Fibroblast of lung (primary cell): ENCODE results near the gene PML. TPM values are rescaled to one million over a fixed set of nuclear protein-coding genes. Genes with fewer than 3 reads are reported as not detected.

ENCODE experiments used
- DNase-seq, 2 donors: peaks; one replicate each; pipeline versions ENCODE4 v3.0.0 to v3.0.0-alpha.2; 2010; ENCODE audit warnings: low read depth in 2 of 2
- H2AFZ ChIP-seq: 2 replicates; pipeline ENCODE4 v1.5.1; 2012; ENCODE audit warnings: low read length, control low read depth, inconsistent platforms
- H3K27ac ChIP-seq: 2 replicates; pipeline ENCODE4 v1.5.1; 2011; ENCODE audit warnings: low read length, control low read depth; ENCODE audit not compliant: insufficient read depth
- H3K27me3 ChIP-seq: 2 replicates; pipeline ENCODE4 v1.5.1; 2011; ENCODE audit warnings: mild to moderate bottlenecking, low read length; ENCODE audit not compliant: control insufficient read depth, insufficient read depth
- H3K36me3 ChIP-seq: 2 replicates; pipeline ENCODE4 v1.5.1; 2011; ENCODE audit warnings: low read length; ENCODE audit not compliant: control insufficient read depth, insufficient read depth
- H3K4me1 ChIP-seq: 2 replicates; pipeline ENCODE4 v1.5.1; 2011; ENCODE audit warnings: low read length; ENCODE audit not compliant: control insufficient read depth, insufficient read depth; ENCODE audit errors: extremely low read depth
- H3K4me2 ChIP-seq: 2 replicates; pipeline ENCODE4 v1.5.1; 2011; ENCODE audit warnings: low read length, control low read depth; ENCODE audit not compliant: insufficient read depth; ENCODE audit errors: extremely low read depth
- H3K4me3 ChIP-seq, 4 experiments: fragments of 200-600 bp in 1 of 4; sonication (generic) in 1 of 4; replicated peaks in 1 of 4; 2 replicates each; pipeline ENCODE4 v1.5.1; 2011 to 2016; ENCODE audit warnings: low read length in 4 of 4, low read depth in 3 of 4, mild to moderate bottlenecking in 3 of 4, control low read depth in 2 of 4, inconsistent platforms in 1 of 4, mixed read lengths in 1 of 4; ENCODE audit not compliant: insufficient read depth in 1 of 4; ENCODE audit errors: control extremely low read depth in 1 of 4
- H3K79me2 ChIP-seq: 2 replicates; pipeline ENCODE4 v1.5.1; 2012; ENCODE audit warnings: mild to moderate bottlenecking, low read length, inconsistent platforms; ENCODE audit not compliant: control insufficient read depth, insufficient read depth
- H3K9ac ChIP-seq: 2 replicates; pipeline ENCODE4 v1.5.1; 2011; ENCODE audit warnings: mild to moderate bottlenecking, low read length, control low read depth; ENCODE audit not compliant: insufficient read depth
- H3K9me3 ChIP-seq: 2 replicates; pipeline ENCODE4 v1.5.1; 2012; ENCODE audit warnings: low read depth, low read length; ENCODE audit not compliant: control insufficient read depth, insufficient read depth
- H4K20me1 ChIP-seq: 2 replicates; pipeline ENCODE4 v1.5.1; 2011; ENCODE audit warnings: low read length; ENCODE audit not compliant: control insufficient read depth, insufficient read depth; ENCODE audit errors: extremely low read depth
- CTCF ChIP-seq, 2 donors: IDR thresholded peaks in 1 of 2; conservative IDR thresholded peaks in 1 of 2; 1 replicate in 1 of 2; 2 replicates in 1 of 2; pipeline ENCODE4 v1.5.1; 2011 to 2012; ENCODE audit warnings: low read length in 2 of 2, control low read depth in 1 of 2, inconsistent platforms in 1 of 2, low read depth in 1 of 2, mild to moderate bottlenecking in 1 of 2
- EZH2 ChIP-seq: IDR thresholded peaks from 2 replicates; pipeline ENCODE4 v1.5.1; 2012; ENCODE audit warnings: low read length, control low read depth, mild to moderate bottlenecking; ENCODE audit errors: missing control alignments
- polyA plus RNA-seq, 2 donors: library from polyadenylated mRNA; depleted of rRNA in 1 of 2; stranded (reverse) in 1 of 2; unstranded in 1 of 2; fragments of >200 nt; gene quantifications; 2 replicates each; pipeline ENCODE4 v1.2.1, GENCODE V29; 2011 to 2012; ENCODE audit warnings: missing spikeins in 1 of 2
- total RNA-seq: library from RNA; depleted of rRNA; stranded (reverse); fragments of >200 nt; gene quantifications from 2 replicates; pipeline ENCODE4 v1.2.1, GENCODE V29; 2014

PML gene
- total and polyA plus RNA-seq, 2 donors (not counting 1 experiment from before 2014, with no cell fraction given), result 11.1 to 34.0 TPM

- DNase-seq, result no peak
- Histone ChIP-seq H3K4me1 (peaks cover 22% of the 10 kb centered on the region), H3K27ac (no peak overlapping the region), H2AFZ (no peak overlapping the region), H4K20me1 (no peaks in the 10 kb centered on the region), H3K4me3 (no peak overlapping the region), H3K9me3 (no peaks in the 10 kb centered on the region), H3K36me3 (peaks cover 48% of the 10 kb centered on the region), H3K27me3 (no peaks in the 10 kb centered on the region), H3K4me2 (no peak overlapping the region), H3K9ac (no peak overlapping the region), H3K79me2 (peaks cover 1% of the 10 kb centered on the region)
- TF ChIP-seq EZH2 (no peak), CTCF (conservative IDR thresholded peaks at IDR 0.05 in 1 of 2, IDR thresholded peaks at IDR 0.05 in 1 of 2; ENCODE audit: low read depth in 1 of 2, low read length in 2 of 2) (no peak)
Measured at GRCh38 chr15:73948982-73949381, 45.5 kb upstream of the PML start.

- peaks cover 45% of the 10 kb centered on the region for H3K36me3 ChIP-seq
- no peak overlapping the region for H3K27ac ChIP-seq
- H3K79me2 ChIP-seq, result peaks cover 1% of the 10 kb centered on the region
- DNase-seq, result no peak
- no peaks in the 10 kb centered on the region for H3K27me3 ChIP-seq
- H4K20me1 ChIP-seq, result no peaks in the 10 kb centered on the region
- H3K4me1 ChIP-seq, result peaks cover 20% of the 10 kb centered on the region
- no peak overlapping the region for H3K9ac ChIP-seq
- no peak overlapping the region for H2AFZ ChIP-seq
- H3K9me3 ChIP-seq, result no peaks in the 10 kb centered on the region
- no peak overlapping the region for H3K4me3 ChIP-seq
- no peak overlapping the region for H3K4me2 ChIP-seq
- TF ChIP-seq CTCF (conservative IDR thresholded peaks at IDR 0.05 in 1 of 2, IDR thresholded peaks at IDR 0.05 in 1 of 2; ENCODE audit: low read depth in 1 of 2, low read length in 2 of 2), result no peak
- TF ChIP-seq EZH2, result no peak
Measured at GRCh38 chr15:73949496-73949895, 45.0 kb upstream of the PML start.

- no peak for DNase-seq
- H3K9ac ChIP-seq, result peak overlapping the region; percentile 11
- no peak overlapping the region for H2AFZ ChIP-seq
- H3K27ac ChIP-seq, result peak overlapping the region; percentile 80
- peaks cover 40% of the 10 kb centered on the region for H3K36me3 ChIP-seq
- H3K4me1 ChIP-seq, result peaks cover 21% of the 10 kb centered on the region
- TF ChIP-seq CTCF (conservative IDR thresholded peaks at IDR 0.05 in 1 of 2, IDR thresholded peaks at IDR 0.05 in 1 of 2; ENCODE audit: low read depth in 1 of 2, low read length in 2 of 2), result no peak
- TF ChIP-seq EZH2, result no peak
- no peaks in the 10 kb centered on the region for H3K79me2 ChIP-seq
- no peak overlapping the region for H3K4me3 ChIP-seq
- H4K20me1 ChIP-seq, result no peaks in the 10 kb centered on the region
- no peak overlapping the region for H3K4me2 ChIP-seq
- no peaks in the 10 kb centered on the region for H3K27me3 ChIP-seq
- H3K9me3 ChIP-seq, result no peaks in the 10 kb centered on the region
Measured at GRCh38 chr15:73950479-73950830, 44.1 kb upstream of the PML start.
